ENCODE results near the gene FTO.

Gene FTO

DNA sequence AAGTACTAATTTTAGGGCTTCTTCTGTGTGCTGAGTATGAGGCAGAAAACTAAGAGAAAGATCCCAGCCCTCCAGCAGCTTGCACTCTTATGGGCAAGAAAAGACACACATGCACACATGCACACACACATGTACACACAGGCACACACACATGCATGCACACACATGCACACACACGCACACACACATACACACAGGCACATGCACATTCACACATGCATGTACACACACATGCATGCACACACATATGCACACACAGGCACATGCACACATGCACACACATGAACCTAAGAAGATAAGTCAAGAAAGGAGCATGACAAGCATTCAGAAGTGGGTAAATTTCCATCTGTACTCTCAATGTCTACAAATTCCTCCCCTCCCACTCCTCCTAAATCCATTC, 452.4 kb downstream of the FTO start:
- Histone ChIP-seq H3F3A (ENCODE audit: insufficient read depth) (no peaks in the 10 kb centered on the region), H3K27me3 (ENCODE audit: low read length) (no peaks in the 10 kb centered on the region), H3K79me2 (ENCODE audit: insufficient read depth, low read length) (no peaks in the 10 kb centered on the region), H3K4me3 (ENCODE audit: insufficient read depth, low read length, poor library complexity, severe bottlenecking) (no peak overlapping the region), H3K9me3 (ENCODE audit: insufficient read depth, low read length) (no peaks in the 10 kb centered on the region), H4K20me1 (ENCODE audit: low read depth, low read length) (no peaks in the 10 kb centered on the region), H3K9ac (ENCODE audit: low read length) (no peak overlapping the region), H3K36me3 (ENCODE audit: low read length) (no peaks in the 10 kb centered on the region), H3K27ac (ENCODE audit: low read depth, low read length) (no peak overlapping the region), H3K9me2 (replicated peaks; ENCODE audit: insufficient read depth, low read length) (no peaks in the 10 kb centered on the region), H3K4me2 (ENCODE audit: low read depth, low read length, poor library complexity, severe bottlenecking) (no peak overlapping the region), H2AFZ (ENCODE audit: low read depth, low read length, severe bottlenecking) (no peak overlapping the region)
- TF ChIP-seq, protein P1, sequence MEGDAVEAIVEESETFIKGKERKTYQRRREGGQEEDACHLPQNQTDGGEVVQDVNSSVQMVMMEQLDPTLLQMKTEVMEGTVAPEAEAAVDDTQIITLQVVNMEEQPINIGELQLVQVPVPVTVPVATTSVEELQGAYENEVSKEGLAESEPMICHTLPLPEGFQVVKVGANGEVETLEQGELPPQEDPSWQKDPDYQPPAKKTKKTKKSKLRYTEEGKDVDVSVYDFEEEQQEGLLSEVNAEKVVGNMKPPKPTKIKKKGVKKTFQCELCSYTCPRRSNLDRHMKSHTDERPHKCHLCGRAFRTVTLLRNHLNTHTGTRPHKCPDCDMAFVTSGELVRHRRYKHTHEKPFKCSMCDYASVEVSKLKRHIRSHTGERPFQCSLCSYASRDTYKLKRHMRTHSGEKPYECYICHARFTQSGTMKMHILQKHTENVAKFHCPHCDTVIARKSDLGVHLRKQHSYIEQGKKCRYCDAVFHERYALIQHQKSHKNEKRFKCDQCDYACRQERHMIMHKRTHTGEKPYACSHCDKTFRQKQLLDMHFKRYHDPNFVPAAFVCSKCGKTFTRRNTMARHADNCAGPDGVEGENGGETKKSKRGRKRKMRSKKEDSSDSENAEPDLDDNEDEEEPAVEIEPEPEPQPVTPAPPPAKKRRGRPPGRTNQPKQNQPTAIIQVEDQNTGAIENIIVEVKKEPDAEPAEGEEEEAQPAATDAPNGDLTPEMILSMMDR (IDR thresholded peaks at IDR 0.05; ENCODE audit: insufficient read depth, low read length, poor library complexity, severe bottlenecking), result no peak
- no peak for TF ChIP-seq EZH2phosphoT487 (conservative IDR thresholded peaks at IDR 0.05; ENCODE audit: low read length)

DNA sequence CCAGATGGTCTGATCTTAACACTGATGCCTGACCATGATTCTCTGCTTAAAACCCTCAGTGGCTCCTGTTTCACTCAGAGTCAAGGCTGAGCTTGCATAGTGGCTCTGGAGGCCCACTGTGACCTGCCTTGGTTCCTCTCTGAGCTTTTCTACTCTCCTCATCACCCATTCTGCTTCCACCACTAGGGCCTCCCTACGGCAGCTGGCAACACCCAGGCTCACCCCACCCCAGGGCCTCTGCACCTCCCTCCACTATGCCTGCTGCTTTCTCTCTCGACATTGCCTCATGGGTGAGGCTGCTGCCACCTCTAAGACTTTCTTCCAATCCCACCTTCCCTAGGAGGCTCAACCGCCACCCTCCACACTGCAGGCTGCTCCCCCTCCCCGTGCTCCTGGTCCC, 455.0 kb downstream of the FTO start:
- Histone ChIP-seq H3F3A (ENCODE audit: insufficient read depth) (no peaks in the 10 kb centered on the region), H3K27ac (ENCODE audit: low read depth, low read length) (no peak overlapping the region), H4K20me1 (ENCODE audit: low read depth, low read length) (no peaks in the 10 kb centered on the region), H2AFZ (ENCODE audit: low read depth, low read length, severe bottlenecking) (no peak overlapping the region), H3K79me2 (ENCODE audit: insufficient read depth, low read length) (no peaks in the 10 kb centered on the region), H3K36me3 (ENCODE audit: low read length) (no peaks in the 10 kb centered on the region), H3K4me3 (ENCODE audit: insufficient read depth, low read length, poor library complexity, severe bottlenecking) (no peak overlapping the region), H3K4me2 (ENCODE audit: low read depth, low read length, poor library complexity, severe bottlenecking) (no peak overlapping the region), H3K9me2 (replicated peaks; ENCODE audit: insufficient read depth, low read length) (no peaks in the 10 kb centered on the region), H3K27me3 (ENCODE audit: low read length) (no peaks in the 10 kb centered on the region), H3K9ac (ENCODE audit: low read length) (no peak overlapping the region), H3K9me3 (ENCODE audit: insufficient read depth, low read length) (no peaks in the 10 kb centered on the region)
- no peak for TF ChIP-seq EZH2phosphoT487 (conservative IDR thresholded peaks at IDR 0.05; ENCODE audit: low read length)
- TF ChIP-seq, protein P1 (IDR thresholded peaks at IDR 0.05; ENCODE audit: insufficient read depth, low read length, poor library complexity, severe bottlenecking), result no peak

DNA sequence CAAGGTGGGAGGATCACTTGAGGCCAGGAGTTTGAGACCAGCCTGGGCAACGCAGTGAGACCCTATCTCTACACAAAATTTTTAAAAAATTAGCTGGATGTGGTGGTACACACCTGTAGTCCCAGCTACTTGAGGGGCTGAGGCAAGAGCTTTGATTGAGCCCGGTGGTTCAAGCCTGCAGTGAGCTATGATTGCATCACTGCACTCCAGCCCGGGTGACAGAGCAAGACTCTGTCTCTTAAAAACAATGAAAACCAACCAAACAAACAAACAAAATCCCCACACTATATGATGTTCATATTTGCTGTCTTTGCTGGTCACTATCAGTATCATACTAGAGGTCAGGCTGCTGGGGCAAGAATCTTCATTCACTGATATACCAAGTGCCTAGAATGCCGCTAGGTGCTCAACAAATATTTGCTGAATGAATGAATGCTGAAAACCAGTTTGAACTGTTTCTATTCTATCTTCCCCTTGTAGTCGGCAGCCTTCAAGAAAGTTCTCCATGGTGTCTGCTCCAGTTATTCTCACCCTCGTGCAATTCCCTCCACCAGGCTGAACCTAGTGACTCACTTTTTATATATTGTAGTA, 455.6 kb downstream of the FTO start:
- no peak overlapping the region for H3K9ac ChIP-seq (ENCODE audit: low read length)
- no peak overlapping the region for H3K27ac ChIP-seq (ENCODE audit: low read depth, low read length)
- no peaks in the 10 kb centered on the region for H3K9me3 ChIP-seq (ENCODE audit: insufficient read depth, low read length)
- H2AFZ ChIP-seq (ENCODE audit: low read depth, low read length, severe bottlenecking), result no peak overlapping the region
- no peaks in the 10 kb centered on the region for H3K27me3 ChIP-seq (ENCODE audit: low read length)
- TF ChIP-seq EZH2phosphoT487 (conservative IDR thresholded peaks at IDR 0.05; ENCODE audit: low read length), result no peak
- TF ChIP-seq, protein P1 (IDR thresholded peaks at IDR 0.05; ENCODE audit: insufficient read depth, low read length, poor library complexity, severe bottlenecking), result no peak
- no peaks in the 10 kb centered on the region for H3K36me3 ChIP-seq (ENCODE audit: low read length)
- H4K20me1 ChIP-seq (ENCODE audit: low read depth, low read length), result no peaks in the 10 kb centered on the region
- H3K4me2 ChIP-seq (ENCODE audit: low read depth, low read length, poor library complexity, severe bottlenecking), result no peak overlapping the region
- no peaks in the 10 kb centered on the region for H3K79me2 ChIP-seq (ENCODE audit: insufficient read depth, low read length)
- no peaks in the 10 kb centered on the region for H3K9me2 ChIP-seq (replicated peaks; ENCODE audit: insufficient read depth, low read length)
- no peak overlapping the region for H3K4me3 ChIP-seq (ENCODE audit: insufficient read depth, low read length, poor library complexity, severe bottlenecking)
- H3F3A ChIP-seq (ENCODE audit: insufficient read depth), result no peaks in the 10 kb centered on the region
